ENCODE data around the gene MAFB.

MAFB gene

DNA sequence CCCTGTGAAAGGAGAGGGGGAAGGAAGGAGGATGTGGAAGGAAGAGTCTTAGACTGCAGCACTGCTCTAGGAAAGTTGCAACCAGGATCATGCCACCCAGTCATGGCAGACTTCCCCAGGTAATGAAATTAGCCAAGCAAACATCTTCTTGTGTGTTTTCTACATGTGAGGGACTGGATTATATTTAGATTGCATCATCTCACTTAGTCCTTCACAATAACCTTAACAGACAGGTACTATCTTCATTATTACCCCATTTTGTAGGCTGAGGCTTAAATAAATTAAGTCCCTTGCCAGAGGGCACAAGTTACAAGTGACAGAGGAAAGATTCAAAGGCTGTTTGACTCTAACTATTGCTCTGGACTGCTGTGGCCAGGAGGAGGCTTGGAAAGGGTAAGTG lies 9.7 kb upstream of the MAFB start:
- no peak for DNase-seq

DNA sequence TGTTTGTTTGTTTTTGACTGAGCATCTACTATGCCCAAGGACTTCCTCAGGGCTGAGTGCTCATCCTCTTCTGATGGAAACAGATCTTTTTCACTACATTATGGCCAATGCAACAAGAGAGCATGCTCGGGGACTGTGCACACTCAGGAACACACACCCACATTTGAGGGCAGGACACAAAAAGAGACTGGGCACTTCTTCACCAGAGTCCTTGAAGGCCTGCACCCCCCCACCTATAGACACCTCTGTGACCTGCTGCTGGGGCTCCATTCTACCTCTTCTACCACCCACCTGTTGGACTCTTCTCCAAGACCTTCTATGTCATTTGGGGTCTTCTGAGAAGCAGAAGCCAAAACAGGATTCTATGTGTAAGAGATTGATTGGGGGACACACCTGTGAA lies 9.2 kb upstream of the MAFB start:
- no peak for DNase-seq

DNA sequence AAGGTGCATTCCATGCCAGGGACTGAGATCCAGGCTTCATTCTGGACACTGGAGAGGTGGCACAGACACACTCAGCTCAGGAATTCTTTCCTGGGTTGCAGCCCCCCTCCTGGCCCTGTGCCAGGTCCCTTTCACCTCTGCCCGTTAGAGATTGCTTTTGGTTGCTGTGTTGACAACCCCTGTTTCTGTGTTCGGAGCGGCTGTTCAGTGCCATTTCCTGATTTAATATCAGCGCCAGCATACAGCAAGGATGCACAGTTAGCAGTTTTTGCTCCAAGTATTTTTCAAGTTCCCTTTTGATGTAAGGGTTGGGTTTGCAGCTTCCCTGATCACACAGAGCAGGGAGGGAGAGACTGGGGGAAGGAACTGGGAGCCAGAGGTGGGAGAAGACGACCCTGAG lies 8.5 kb upstream of the MAFB start:
- DNase-seq = no peak

DNA sequence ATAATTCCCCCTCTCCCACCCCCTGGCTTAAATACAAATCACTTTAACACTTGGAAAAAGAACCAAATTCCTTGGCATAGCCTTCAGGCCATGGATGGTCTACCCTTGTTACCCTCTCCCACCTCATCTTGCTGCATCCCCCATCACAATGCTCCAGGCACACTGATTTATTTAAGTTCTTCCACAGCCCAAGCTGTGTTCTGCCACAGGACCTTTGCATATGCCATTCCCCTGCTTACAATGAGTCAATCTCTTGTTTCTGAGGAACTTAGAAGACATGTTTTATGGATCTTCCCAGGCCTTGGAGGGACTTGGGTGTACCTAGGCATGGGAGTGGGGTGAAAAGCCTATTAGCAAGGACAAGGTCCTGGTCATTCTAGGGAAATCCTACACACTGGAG lies 6.2 kb upstream of the MAFB start:
- no peak for DNase-seq

GRCh38 chr20:40694246-40694645 lies 5.2 kb upstream of the MAFB start:
- DNase-seq = no peak

GRCh38 chr20:40692240-40693011 lies 3.4 kb upstream of the MAFB start:
- DNase-seq = no peak

- DNase-seq = no peak
Measured at GRCh38 chr20:40691566-40692239, 2.7 kb upstream of the MAFB start.

DNA sequence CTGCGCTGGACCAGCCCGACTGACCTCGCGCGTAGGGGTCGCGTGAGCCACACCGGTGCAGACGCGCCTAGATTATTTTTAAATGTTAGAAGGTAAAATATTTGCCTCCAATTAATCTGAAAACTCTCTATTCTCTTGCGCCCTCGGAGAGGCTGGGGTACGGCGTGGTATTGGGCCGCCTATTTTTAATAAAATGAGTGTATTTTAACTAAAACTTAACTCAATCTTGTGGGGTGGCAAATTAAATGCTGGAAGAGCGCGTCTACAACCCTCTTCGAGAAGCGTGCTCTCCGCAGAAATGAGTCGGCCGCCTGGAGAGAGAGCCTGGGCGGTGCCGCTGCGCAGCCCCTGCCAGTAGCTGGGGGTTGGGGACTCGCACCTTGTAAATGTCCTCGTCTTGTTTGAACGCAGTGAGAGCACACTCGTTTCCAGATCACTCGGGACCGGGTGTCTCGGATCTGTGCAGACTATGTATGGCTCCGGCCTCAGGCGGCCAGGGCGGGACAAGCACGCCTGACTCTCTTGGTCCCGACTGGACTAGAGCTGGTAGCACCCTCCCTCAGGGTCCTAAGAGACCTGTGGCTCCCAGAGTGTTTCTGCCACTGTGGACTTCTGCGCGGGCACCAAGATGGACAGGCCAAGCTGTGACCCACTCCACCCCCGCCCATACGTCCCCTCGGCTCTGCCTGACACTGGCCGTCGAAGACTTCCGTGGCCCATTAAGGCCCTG lies 2.0 kb upstream of the MAFB start:
- no peak for DNase-seq

DNA sequence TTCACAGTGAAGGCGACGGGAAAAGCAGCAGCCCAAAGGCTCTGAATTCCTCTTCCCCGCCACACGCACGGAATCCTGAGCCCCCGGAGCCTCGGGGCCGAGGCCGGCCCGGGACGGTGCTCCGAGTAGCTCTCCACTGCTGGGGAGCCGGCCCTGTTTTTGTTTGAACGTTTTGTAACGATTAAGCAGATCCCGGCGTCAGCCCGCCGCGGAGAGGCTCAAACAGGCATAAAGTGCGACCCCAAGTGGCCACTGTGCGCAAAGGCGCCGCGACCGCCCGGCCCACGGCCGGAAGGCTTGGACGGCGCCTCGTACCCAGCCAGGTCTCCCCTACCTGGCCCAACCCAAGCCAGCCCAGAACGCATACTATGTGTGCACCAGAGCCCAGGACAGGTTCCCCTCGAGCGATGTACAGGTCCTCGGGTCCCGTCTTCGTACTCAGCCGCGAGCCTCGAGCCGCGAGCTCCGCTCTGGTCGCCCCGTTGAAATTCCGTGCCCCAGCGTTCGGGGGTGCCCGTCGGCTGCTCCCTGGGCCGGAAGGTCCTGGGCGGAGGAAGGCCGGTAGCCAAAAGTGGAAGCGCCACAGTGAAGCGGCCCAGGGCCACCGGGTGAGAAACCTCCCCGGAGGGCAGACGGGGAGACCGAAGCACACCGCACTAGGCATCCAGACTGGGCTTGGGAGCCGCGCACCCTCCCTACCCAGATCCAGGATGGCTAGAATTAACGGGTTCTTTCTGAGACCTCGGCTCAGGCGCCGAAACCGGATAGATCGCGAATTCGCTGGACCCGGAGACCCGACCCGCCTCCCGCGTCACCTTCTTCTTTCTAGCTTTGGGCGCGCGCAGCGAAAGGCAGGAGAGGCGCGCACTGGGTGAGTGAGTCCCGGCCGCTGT lies 1.2 kb upstream of the MAFB start:
- peak; percentile 47 for DNase-seq

DNA sequence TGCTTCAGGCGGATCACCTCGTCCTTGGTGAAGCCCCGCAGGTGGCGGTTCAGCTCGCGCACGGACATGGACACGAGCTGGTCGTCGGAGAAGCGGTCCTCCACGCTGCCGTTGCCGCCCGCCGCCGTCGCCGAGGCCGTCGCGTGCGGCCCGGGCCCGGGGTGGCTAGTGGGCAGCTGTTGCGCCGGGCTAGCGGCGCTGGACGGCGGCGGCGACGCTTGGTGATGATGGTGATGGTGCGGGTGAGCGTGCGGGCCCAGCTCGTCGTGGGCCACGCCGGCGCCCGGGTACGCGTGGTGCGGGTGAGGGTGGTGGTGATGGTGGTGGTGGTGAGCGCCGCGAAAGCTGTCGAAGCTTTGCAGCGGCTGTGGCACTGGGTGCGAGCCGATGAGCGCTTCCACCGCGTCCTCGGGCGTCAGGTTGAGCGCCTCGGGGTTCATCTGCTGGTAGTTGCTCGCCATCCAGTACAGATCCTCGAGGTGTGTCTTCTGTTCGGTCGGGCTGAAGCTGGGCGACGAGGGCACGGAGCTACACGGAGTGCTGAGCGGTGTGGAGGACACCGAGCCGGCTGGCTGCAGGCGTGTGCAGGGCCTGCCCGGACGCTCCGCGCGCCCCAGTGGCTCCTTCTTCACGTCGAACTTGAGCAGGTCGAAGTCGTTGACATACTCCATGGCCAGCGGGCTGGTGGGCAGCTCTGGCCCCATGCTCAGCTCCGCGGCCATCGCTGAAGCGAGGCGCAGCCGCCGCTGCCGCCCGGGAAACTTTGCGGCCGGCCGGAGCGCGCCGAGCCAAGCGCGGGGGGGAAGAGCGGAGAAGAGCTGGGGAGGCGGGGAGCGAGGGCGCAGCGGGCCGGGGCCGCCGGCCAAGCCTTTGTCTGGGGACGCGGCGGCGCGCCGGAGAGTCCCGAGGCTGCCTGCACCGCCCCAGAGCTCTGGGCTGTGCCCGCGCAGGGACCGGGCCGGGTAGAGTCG lies 622 bp downstream of the MAFB start:
- no peak for DNase-seq

GRCh38 chr20:40687384-40688128 lies 1.5 kb downstream of the MAFB start:
- no peak for DNase-seq

DNA sequence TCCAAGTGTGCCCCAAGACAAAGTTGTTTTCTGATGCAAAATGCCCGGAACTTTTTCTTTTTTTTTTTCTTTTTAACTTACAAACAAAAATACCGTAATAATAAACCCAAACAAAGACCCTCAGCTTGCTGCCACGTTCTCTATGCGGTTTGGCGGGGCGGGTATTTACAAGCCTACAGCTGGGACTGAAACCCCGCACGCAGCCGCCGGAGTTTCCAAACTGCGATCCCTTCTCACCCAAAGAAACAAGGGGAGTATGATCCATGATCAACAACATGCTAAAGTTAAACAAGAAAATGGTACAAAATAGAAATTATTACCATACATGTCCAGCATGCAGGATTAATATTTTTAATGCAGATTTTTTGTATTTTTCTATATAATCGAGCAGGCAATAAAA lies 2.1 kb downstream of the MAFB start:
- no peak for DNase-seq

- DNase-seq = no peak
Measured at GRCh38 chr20:40686434-40686882, 2.6 kb downstream of the MAFB start.

- no peak for DNase-seq
Measured at GRCh38 chr20:40685349-40685748, 3.7 kb downstream of the MAFB start.

DNA sequence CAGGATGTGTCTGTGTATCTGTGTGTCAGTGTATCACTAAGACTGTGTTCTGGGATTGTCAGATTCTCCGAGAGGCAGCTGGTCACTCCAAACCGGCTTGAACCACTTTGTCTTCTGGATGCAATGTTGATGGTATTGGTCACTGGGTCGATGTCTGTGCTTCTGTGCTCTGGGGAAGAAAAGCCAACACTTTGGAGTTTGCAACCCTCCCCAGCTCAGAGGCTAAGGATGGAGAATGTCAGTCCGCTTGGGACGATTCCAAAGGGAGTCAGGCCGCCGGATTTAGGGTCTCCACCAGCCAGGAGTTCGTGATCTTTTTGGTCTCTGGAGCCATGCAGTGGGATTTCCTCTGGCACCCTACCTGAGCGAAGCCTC lies 5.2 kb downstream of the MAFB start:
- DNase-seq = no peak

GRCh38 chr20:40683221-40683893 lies 5.7 kb downstream of the MAFB start:
- DNase-seq = no peak

- DNase-seq = no peak
Measured at GRCh38 chr20:40682104-40682981, 6.7 kb downstream of the MAFB start.

GRCh38 chr20:40681684-40682083 lies 7.4 kb downstream of the MAFB start:
- no peak for DNase-seq

DNA sequence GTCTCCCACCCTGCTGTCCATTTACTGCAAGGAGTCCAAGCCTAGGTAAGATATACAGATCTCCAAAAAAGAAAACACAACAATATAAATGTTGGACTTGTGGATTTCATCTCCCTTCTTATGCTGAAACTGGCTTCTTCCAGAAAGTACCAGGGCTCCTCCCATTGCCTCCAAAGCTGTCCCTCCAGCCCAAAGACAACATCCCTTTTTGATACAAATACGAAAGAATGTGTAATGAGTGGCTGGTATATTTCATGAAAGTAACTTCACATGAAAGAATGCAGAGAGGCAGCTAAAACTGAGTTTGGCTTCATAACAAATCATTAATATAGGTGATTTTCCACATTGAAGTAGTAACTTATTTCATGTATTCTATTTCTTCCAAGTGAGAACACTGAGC lies 7.9 kb downstream of the MAFB start:
- no peak for DNase-seq

All from stimulated activated naive CD4-positive, alpha-beta T cell treated with Interleukin-2 at 50 U/mL for 16 hours (primary cell).